Natural killer cell (primary cell): ENCODE data around the gene LSM3. TPM values are rescaled to one million over a fixed set of nuclear protein-coding genes. Genes with fewer than 3 reads are reported as not detected.
A peak's percentile ranks its signal among the peaks of the same experiment; 100 is the strongest.

Experiments used
- ATAC-seq, 3 donors: fragments of 150-1000 bp in 2 of 3; fragments of 200-7000 bp in 1 of 3; cut with Tn5 transposase; 1 replicate in 1 of 3; 2 replicates in 2 of 3; pipeline ENCODE4 v1.10.0; 2021; ENCODE audit warnings: mild to moderate bottlenecking in 2 of 3, moderate library complexity in 2 of 3
- DNase-seq, 2 donors: peaks; one replicate each; pipeline versions ENCODE4 v3.0.0 to v3.0.0-alpha.2; 2013 to 2021; ENCODE audit warnings: mixed read lengths in 1 of 2
- H3K27ac ChIP-seq: one replicate; pipeline ENCODE4 v1.5.1; 2013; ENCODE audit warnings: mild to moderate bottlenecking, low read length
- H3K27me3 ChIP-seq: one replicate; pipeline ENCODE4 v1.6.1; 2013; ENCODE audit warnings: low read length; ENCODE audit not compliant: control insufficient read depth, insufficient read depth
- H3K36me3 ChIP-seq: one replicate; pipeline ENCODE4 v1.6.1; 2013; ENCODE audit warnings: low read length; ENCODE audit not compliant: control insufficient read depth, insufficient read depth
- H3K4me1 ChIP-seq: one replicate; pipeline ENCODE4 v1.6.1; 2013; ENCODE audit warnings: low read length; ENCODE audit not compliant: control insufficient read depth, insufficient read depth
- H3K4me3 ChIP-seq: one replicate; pipeline ENCODE4 v1.5.1; 2013; ENCODE audit warnings: low read length
- H3K9me3 ChIP-seq: one replicate; pipeline ENCODE4 v1.6.1; 2013; ENCODE audit warnings: low read length; ENCODE audit not compliant: control insufficient read depth, insufficient read depth
- H3K27ac Mint-ChIP-seq, 2 donors: one replicate each; pipeline ENCODE4 v1.8.0; 2022; ENCODE audit warnings: mild to moderate bottlenecking in 2 of 2, mixed read lengths in 2 of 2, moderate library complexity in 1 of 2
- H3K27me3 Mint-ChIP-seq, 2 donors: one replicate each; pipeline ENCODE4 v1.8.0; 2022; ENCODE audit warnings: low read depth in 2 of 2, mixed read lengths in 2 of 2
- H3K36me3 Mint-ChIP-seq: one replicate; pipeline ENCODE4 v1.8.0; 2022; ENCODE audit warnings: mixed read lengths
- H3K4me1 Mint-ChIP-seq, 2 donors: one replicate each; pipeline ENCODE4 v1.8.0; 2022; ENCODE audit warnings: mixed read lengths in 2 of 2
- H3K4me3 Mint-ChIP-seq: one replicate; pipeline ENCODE4 v1.8.0; 2022; ENCODE audit warnings: mild to moderate bottlenecking, moderate library complexity, mixed read lengths
- H3K9me3 Mint-ChIP-seq, 2 donors: one replicate each; pipeline ENCODE4 v1.8.0; 2022; ENCODE audit warnings: mixed read lengths in 2 of 2
- WGBS: methylation state at CpG from one replicate; pipeline ENCODE4 v1.1.7; 2013; ENCODE audit warnings: missing lambda C conversion rate; ENCODE audit not compliant: insufficient coverage; 5-methylcytosine and 5-hydroxymethylcytosine counted together
- intact Hi-C: fragments of 100-400 bp; cut with micrococcal nuclease; formaldehyde crosslinking; loops from one replicate; pipeline ENCODE4 v1.14.2; 2022
- total RNA-seq, 4 donors: library from RNA; stranded (reverse); fragments of 120-200 nt in 1 of 4; gene quantifications; one replicate each; pipeline versions ENCODE4 v1.2.3 to v1.2.4, GENCODE V29; 2013 to 2022
- TF ChIP-seq, protein P1 (sequence below): fragments of 200-600 bp; IDR thresholded peaks from one replicate; pipeline ENCODE4 v1.8.0; 2022; ENCODE audit warnings: antibody characterized with exemption

LSM3 gene
- total RNA-seq, 3 donors from 2014 or later (not counting 1 experiment from before 2014, with no cell fraction given) = 7.6 to 9.1 (median 8.9) TPM

DNA sequence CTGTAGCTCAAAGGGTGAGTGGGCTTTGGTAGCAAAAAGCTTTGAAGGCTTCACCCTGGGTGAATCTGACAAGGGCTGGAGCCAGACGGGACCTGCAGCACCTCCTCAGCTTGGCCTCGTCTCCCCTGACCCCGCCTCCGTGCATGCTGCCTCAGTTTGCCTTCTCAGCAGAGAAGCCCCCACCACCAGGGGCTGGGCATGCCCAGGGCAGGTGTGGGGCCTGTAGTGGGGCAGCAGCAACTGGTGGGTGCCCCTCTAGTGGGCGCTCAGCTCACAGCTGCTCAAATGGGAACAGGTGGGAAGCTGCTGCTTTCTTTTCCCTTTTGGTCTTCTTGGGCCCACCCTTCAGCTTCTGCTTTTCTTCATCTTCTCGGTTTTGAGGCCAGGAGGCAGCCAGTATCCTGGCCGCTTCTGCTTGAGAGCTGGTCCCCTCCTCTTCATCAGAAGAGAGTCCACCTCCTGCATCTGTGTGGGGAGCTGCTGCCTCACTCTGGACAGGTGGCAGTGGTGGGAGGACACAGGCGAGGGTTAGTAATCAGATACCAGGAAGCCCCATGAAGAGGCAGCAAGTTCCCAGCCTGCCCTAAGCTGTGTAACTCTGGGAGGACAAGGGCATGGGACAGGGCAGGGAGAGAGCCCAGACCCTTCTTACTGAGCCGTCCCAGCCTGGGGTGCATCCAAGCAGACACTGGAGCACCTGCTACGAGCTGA lies 32.8 kb upstream of the LSM3 start:
- Histone ChIP-seq H3K27ac (peak overlapping the region; percentile 97), H3K4me3 (no peak overlapping the region), H3K4me1 (peaks cover 47% of the 10 kb centered on the region), H3K36me3 (peaks cover 33% of the 10 kb centered on the region), H3K9me3 (no peaks in the 10 kb centered on the region), H3K27me3 (no peaks in the 10 kb centered on the region)
- TF ChIP-seq, protein P1, sequence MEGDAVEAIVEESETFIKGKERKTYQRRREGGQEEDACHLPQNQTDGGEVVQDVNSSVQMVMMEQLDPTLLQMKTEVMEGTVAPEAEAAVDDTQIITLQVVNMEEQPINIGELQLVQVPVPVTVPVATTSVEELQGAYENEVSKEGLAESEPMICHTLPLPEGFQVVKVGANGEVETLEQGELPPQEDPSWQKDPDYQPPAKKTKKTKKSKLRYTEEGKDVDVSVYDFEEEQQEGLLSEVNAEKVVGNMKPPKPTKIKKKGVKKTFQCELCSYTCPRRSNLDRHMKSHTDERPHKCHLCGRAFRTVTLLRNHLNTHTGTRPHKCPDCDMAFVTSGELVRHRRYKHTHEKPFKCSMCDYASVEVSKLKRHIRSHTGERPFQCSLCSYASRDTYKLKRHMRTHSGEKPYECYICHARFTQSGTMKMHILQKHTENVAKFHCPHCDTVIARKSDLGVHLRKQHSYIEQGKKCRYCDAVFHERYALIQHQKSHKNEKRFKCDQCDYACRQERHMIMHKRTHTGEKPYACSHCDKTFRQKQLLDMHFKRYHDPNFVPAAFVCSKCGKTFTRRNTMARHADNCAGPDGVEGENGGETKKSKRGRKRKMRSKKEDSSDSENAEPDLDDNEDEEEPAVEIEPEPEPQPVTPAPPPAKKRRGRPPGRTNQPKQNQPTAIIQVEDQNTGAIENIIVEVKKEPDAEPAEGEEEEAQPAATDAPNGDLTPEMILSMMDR = no peak
- H3K27me3 Mint-ChIP-seq = no peaks in the 10 kb centered on the region
- H3K4me3 Mint-ChIP-seq = peak overlapping the region; percentile 31
- intact Hi-C loops = loop anchor here (2.0 to 10.0 kb wide), 3 partner anchors 249 to 1649 kb away; partner anchors contain the start of genes ANKRD28 and RBSN
- peak in 1 of 2 donors; percentile 29 for DNase-seq
- H3K9me3 Mint-ChIP-seq = no peaks in the 10 kb centered on the region
- H3K27ac Mint-ChIP-seq = peak overlapping the region; percentile 95 to 100
- no peaks in the 10 kb centered on the region for H3K36me3 Mint-ChIP-seq
- peaks cover 42 to 52% of the 10 kb centered on the region in 2 donors for H3K4me1 Mint-ChIP-seq
- WGBS = 91% methylated on average over 10 of the region's 10 CpGs
- ATAC-seq = no peak

DNA sequence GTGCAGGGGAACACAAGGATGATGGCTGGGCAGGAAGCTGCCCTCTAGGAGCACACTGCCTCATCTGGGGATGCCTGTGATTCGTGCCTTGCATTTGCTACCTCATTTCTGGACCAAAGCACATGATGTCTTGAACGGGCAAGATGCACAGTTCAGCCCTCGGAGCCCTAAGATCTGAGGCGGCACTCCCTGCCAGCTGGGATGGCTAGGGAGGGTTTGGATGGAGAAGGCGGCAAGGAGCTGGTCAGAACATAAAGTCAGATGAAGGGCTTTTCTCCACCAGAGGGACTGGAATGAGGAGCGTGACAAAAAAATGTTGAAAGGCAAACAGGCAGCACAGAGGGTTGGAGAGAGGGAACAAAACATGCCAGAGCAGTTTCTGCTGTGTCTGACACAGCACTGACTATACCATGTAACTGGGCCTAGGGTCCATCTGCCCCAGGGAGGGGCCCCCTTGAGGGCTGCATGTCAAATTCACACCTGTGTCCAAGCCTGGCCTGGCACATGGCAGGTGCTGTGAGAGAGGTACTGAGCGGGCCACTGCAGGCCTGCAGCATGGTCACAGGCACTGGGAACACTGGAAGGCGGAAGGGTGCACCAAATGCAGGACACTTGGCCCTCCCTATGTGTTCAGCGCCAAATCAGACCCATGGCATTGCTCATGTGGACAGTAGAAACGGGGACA lies 32.1 kb upstream of the LSM3 start:
- TF ChIP-seq, protein P1 = no peak
- Histone ChIP-seq H3K4me3 (no peak overlapping the region), H3K27me3 (no peaks in the 10 kb centered on the region), H3K9me3 (no peaks in the 10 kb centered on the region), H3K4me1 (peaks cover 40% of the 10 kb centered on the region), H3K27ac (peak overlapping the region; percentile 97), H3K36me3 (peaks cover 36% of the 10 kb centered on the region)
- ATAC-seq (no peak), DNase-seq (no peak)
- peak overlapping the region; percentile 95 to 100 for H3K27ac Mint-ChIP-seq
- H3K36me3 Mint-ChIP-seq = no peaks in the 10 kb centered on the region
- WGBS = 97% methylated on average over 10 of the region's 10 CpGs
- no peak overlapping the region for H3K4me3 Mint-ChIP-seq
- H3K4me1 Mint-ChIP-seq = peaks cover 36 to 47% of the 10 kb centered on the region in 2 donors
- no peaks in the 10 kb centered on the region for H3K9me3 Mint-ChIP-seq
- no peaks in the 10 kb centered on the region for H3K27me3 Mint-ChIP-seq
- intact Hi-C loops = loop anchor here (10.0 kb wide), 1 partner anchor 1648 kb away; the partner anchor contains the start of gene ANKRD28

DNA sequence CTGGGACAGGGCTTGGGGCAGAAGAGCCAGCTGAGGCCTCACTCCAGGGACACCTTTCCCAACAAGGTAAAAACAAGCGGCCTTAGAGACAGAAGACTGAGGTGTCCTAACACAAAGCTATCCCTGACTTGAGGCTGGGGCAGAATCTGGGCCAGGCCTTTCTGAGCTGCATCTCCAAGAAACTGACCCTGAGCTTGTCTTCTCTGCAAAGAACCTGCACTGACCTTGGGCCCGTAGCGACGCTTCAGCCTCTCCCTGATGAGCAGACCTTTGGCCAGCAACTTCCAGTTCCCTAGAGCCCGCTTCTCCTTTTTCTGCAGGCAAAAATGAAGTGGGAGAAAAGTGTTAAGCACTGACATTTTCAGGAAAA lies 31.6 kb upstream of the LSM3 start:
- TF ChIP-seq, protein P1 = no peak
- ATAC-seq (no peak), DNase-seq (no peak)
- Mint-ChIP-seq H3K9me3 (no peaks in the 10 kb centered on the region), H3K36me3 (no peaks in the 10 kb centered on the region), H3K27me3 (no peaks in the 10 kb centered on the region), H3K27ac (peak overlapping the region; percentile 95 to 100), H3K4me1 (peaks cover 31 to 41% of the 10 kb centered on the region in 2 donors), H3K4me3 (peak overlapping the region; percentile 57)
- 91% methylated on average over 5 of the region's 5 CpGs for WGBS
- Histone ChIP-seq H3K36me3 (peaks cover 40% of the 10 kb centered on the region), H3K4me1 (peaks cover 35% of the 10 kb centered on the region), H3K4me3 (no peak overlapping the region), H3K27me3 (no peaks in the 10 kb centered on the region), H3K27ac (no peak overlapping the region), H3K9me3 (no peaks in the 10 kb centered on the region)
- intact Hi-C loops = loop anchor here (10.0 kb wide), 1 partner anchor 1648 kb away; the partner anchor contains the start of gene ANKRD28
